MM.1S (cell line): ENCODE measurements around the gene ACTL6A.

Experiments
- CTCF ChIP-seq: fragments of 300-600 bp; sonication (generic); IDR thresholded peaks from 2 replicates; pipeline ENCODE4 v1.5.1; 2016; ENCODE audit warnings: antibody characterized with exemption, low read length, mixed read lengths
- EZH2 ChIP-seq: fragments of 300-600 bp; sonication (generic); optimal IDR thresholded peaks from 2 replicates; pipeline ENCODE3; 2017; ENCODE audit warnings: low read depth, mild to moderate bottlenecking, antibody characterized with exemption, low read length, mixed read lengths
- EZH2phosphoT487 ChIP-seq: fragments of 300-600 bp; sonication (generic); IDR thresholded peaks from 2 replicates; pipeline ENCODE4 v1.6.1; 2018; ENCODE audit warnings: antibody characterized with exemption, low read length

DNA sequence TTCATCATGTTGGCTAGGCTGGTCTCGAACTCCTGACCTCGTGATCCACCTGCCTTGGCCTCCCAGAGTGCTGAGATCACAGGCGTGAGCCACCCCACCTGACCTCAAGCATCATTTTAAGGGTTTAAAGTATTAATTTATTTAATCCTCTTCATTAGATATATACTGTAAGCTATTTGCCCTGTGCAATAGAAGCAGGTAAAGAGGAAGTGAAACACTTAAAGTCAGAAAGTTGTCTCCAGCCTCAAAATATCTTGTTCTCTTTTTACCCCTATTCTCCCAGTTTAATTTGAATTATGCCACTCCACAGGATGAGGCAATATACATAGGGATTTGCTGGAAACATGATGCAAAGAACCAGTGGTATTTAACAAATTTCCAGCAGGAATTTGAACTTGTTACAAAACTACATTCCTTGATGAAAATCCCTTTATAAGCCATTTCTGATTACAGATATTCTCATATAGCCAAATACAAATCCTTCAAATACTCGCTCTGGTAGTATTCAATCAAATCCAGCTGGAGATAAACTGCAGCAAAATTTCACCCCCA lies 43.9 kb downstream of the ACTL6A start:
- TF ChIP-seq CTCF (no peak), EZH2 (no peak), EZH2phosphoT487 (no peak)
